Right lobe of liver (tissue), 6 donors: ENCODE data around the gene NXNL2. TPM values are rescaled to one million over a fixed set of nuclear protein-coding genes. Genes with fewer than 3 reads are reported as not detected.

ENCODE experiments used
- ATAC-seq, 4 donors: fragments of 200-7000 bp; cut with Tn5 transposase; one replicate each; pipeline ENCODE4 v1.9.1; 2020; ENCODE audit warnings: mild to moderate bottlenecking in 4 of 4, moderate library complexity in 4 of 4
- DNase-seq, 3 donors: peaks; one replicate each; pipeline ENCODE4 v3.0.0-alpha.2; 2020
- H3K27ac ChIP-seq, 3 donors: fragments of 200-600 bp; one replicate each; pipeline ENCODE4 v1.8.0; 2022
- H3K27me3 ChIP-seq, 2 donors: fragments of 200-600 bp; one replicate each; pipeline ENCODE4 v1.8.0; 2022
- H3K36me3 ChIP-seq, 4 donors: fragments of 200-600 bp; sonication (generic) in 1 of 4; one replicate each; pipeline versions ENCODE4 v1.5.1 to v1.8.0; 2017 to 2022; ENCODE audit warnings: control low read depth in 1 of 4
- H3K4me1 ChIP-seq, 4 donors: fragments of 200-600 bp; sonication (generic) in 1 of 4; one replicate each; pipeline versions ENCODE4 v1.5.1 to v1.8.0; 2017 to 2022; ENCODE audit warnings: control low read depth in 1 of 4
- H3K4me3 ChIP-seq, 3 donors: fragments of 200-600 bp; one replicate each; pipeline ENCODE4 v1.8.0; 2022
- H3K9me3 ChIP-seq, 4 donors: fragments of 200-600 bp; sonication (generic) in 1 of 4; one replicate each; pipeline versions ENCODE4 v1.5.1 to v1.8.0; 2017 to 2022; ENCODE audit warnings: control low read depth in 1 of 4
- CTCF ChIP-seq, 4 donors: fragments of 200-600 bp in 3 of 4; fragments of 450-650 bp in 1 of 4; IDR thresholded peaks; one replicate each; pipeline versions ENCODE4 v1.5.1 to v1.8.0; 2016 to 2022; ENCODE audit warnings: antibody characterized with exemption in 4 of 4, mild to moderate bottlenecking in 2 of 4
- POLR2A ChIP-seq: fragments of 450-650 bp; IDR thresholded peaks from one replicate; pipeline ENCODE4 v1.6.1; 2017; ENCODE audit warnings: antibody characterized with exemption, mild to moderate bottlenecking
- WGBS: methylation state at CpG from one replicate; pipeline ENCODE4 v1.1.6; 2018; ENCODE audit warnings: low coverage, low lambda C conversion rate; ENCODE audit not compliant: insufficient coverage; ENCODE audit errors: missing lambda C conversion rate; 5-methylcytosine and 5-hydroxymethylcytosine counted together
- intact Hi-C, 2 donors: fragments of 100-400 bp; cut with DNase I; formaldehyde crosslinking; loops; one replicate each; pipeline versions ENCODE4 v1.11.2 to v1.14.1; 2022
- total RNA-seq, 6 experiments: library from RNA; depleted of rRNA in 2 of 6; stranded (reverse); fragments of >200 nt in 2 of 6; fragmentation: NEBNext Ultra II Directional in 3 of 6; extraction: Animal tissue kit (Norgen Biotek cat#: 25700) in 3 of 6; gene quantifications; one replicate each; pipeline versions ENCODE4 v1.1.0 to v1.2.4, GENCODE V29; 2016 to 2023
- donor health status: DM: no; HTN: yes; CAD: no.
- donor health status: DM: no; HTN: no; CAD: no.
- donor health status: DM: no; HTN: no; CAD: no.
- donor health status: DM: no; HTN: yes; CAD: no.
- donor health status: DM: no; HTN: yes; CAD: no.

Gene NXNL2
- total RNA-seq, 6 experiments from 2014 or later, result not detected

DNA sequence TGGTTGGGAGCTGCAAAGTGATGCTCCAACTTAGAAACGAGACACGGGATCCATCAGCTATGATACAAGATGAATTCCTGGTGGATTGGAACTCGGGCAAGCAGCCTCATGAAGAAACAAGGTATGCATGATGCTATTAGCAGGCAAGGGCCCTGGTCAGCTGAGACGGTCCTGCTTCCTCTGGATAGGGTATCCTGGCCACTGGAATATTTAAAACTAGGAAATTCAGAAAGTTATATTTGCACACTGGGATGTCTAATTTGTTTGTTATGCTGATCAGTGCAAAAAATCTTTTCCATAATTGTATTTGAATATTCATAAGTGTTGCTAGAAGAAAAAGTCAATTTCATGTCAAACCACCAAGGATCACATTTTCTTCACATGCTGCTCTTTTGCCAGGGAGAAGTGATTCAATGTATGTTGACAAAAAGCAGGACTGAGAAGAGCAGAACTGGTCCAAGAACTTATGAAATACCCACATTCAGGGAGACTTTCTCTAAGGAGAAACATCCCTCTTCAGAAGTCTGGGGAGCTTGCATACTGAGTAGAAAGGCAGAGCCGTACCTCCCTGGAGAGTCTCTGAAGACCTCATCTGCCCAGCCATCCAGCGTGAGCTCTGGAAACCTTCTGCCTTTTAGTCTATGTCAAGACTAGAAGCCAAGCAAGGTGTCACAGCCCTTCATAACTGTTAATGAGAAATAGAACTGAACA lies 6.7 kb upstream of the NXNL2 start:
- Histone ChIP-seq H3K27me3 (no peaks in the 10 kb centered on the region), H3K36me3 (no peaks in the 10 kb centered on the region), H3K4me1 (no peaks in the 10 kb centered on the region), H3K9me3 (no peaks in the 10 kb centered on the region), H3K4me3 (no peak overlapping the region), H3K27ac (no peak overlapping the region)
- intact Hi-C loops, result no loop called here
- TF ChIP-seq CTCF (IDR thresholded peaks at IDR 0.05) (no peak), POLR2A (no peak)
- WGBS, result 85% methylated on average over 4 of the region's 6 CpGs
- DNase-seq (no peak), ATAC-seq (no peak)

- TF ChIP-seq POLR2A (no peak), CTCF (IDR thresholded peaks at IDR 0.05) (no peak)
- Histone ChIP-seq H3K4me3 (no peak overlapping the region), H3K9me3 (no peaks in the 10 kb centered on the region), H3K27ac (no peak overlapping the region), H3K36me3 (no peaks in the 10 kb centered on the region), H3K4me1 (no peaks in the 10 kb centered on the region), H3K27me3 (no peaks in the 10 kb centered on the region)
- ATAC-seq (no peak), DNase-seq (no peak)
- intact Hi-C loops, result no loop called here
- no CpG with 5 or more reads among the region's 6 CpGs for WGBS
These were observed 5.5 kb upstream of the NXNL2 start for GRCh38 chr9:88529496-88529895.

GRCh38 chr9:88530051-88530450 lies 4.9 kb upstream of the NXNL2 start:
- Histone ChIP-seq H3K27me3 (peaks cover 0 to 1% of the 10 kb centered on the region in 2 donors), H3K36me3 (no peaks in the 10 kb centered on the region), H3K27ac (no peak overlapping the region), H3K4me1 (peaks cover 0 to 1% (median 0%) of the 10 kb centered on the region in 4 donors), H3K4me3 (no peak overlapping the region), H3K9me3 (no peaks in the 10 kb centered on the region)
- DNase-seq (no peak), ATAC-seq (peak in 1 of 4 donors; percentile 29)
- 27% methylated on average over 1 of the region's 1 CpG for WGBS
- no peak for TF ChIP-seq CTCF (IDR thresholded peaks at IDR 0.05)
- no peak for TF ChIP-seq POLR2A
- intact Hi-C loops, result no loop called here

DNA sequence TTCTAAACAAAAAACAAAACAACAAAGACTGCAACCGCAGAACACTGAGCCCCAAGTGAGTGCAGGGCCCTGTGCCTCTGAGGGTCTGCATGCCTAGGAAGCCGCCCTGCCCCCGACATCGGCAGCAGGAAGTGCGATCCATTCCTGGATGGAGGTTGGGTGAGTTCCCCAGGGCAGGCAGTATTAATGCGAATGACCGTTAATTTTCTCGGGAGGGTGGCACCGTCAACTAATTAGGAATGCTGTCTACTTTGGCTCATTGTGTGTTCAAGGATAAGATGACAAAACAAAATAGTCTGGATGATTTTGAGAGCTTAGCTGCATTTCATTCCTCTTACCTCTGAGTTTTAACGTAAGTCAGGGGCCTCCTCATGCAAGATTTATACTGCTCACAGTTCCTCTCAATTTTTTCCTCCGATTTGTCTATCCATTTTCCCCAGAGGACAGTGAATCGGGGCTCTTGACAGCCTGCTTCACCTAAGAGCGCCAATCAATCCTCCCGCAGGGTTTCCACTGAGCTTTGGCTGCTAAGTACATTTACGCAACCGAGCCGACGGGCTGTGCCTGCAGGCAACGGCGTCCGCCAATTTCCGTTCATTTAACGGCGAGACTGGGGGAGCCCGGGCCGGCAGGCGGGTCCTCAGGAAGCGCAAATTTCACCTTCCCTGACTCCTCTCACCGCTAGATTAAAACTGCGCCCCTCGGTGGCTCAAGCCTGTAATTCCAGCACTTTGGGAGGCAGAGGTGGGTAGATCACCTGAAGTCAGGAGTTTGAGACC lies 2.9 kb upstream of the NXNL2 start:
- H3K4me1 ChIP-seq, result peaks cover 0 to 11% (median 5%) of the 10 kb centered on the region in 4 donors
- H3K36me3 ChIP-seq, result no peaks in the 10 kb centered on the region
- WGBS, result 15% methylated on average over 31 of the region's 31 CpGs
- peak; percentile 47 to 70 (median 54) for ATAC-seq
- peaks cover 0 to 11% of the 10 kb centered on the region in 2 donors for H3K27me3 ChIP-seq
- intact Hi-C loops, result no loop called here
- H3K27ac ChIP-seq, result no peak overlapping the region
- H3K9me3 ChIP-seq, result no peaks in the 10 kb centered on the region
- TF ChIP-seq CTCF (IDR thresholded peaks at IDR 0.05), result no peak
- no peak for TF ChIP-seq POLR2A
- H3K4me3 ChIP-seq, result no peak overlapping the region
- peak; percentile 54 to 70 (median 68) for DNase-seq
